GM13977 (cell line): ENCODE data around the gene ERCC2.

Experiments used
- DNase-seq: peaks from one replicate; pipeline ENCODE4 v3.0.0; 2012; ENCODE audit warnings: low spot score
- in situ Hi-C: fragments of 300-500 bp; cut with MboI; formaldehyde crosslinking; loops from one replicate; pipeline ENCODE4 v1.12.0; 2022; ENCODE audit warnings: low sequenced_read_pairs, low pct_unique_long_range_greater_than_20kb, mixed read lengths, inconsistent platforms; ENCODE audit not compliant: unreplicated experiment
- TF ChIP-seq, protein P1 (sequence below): IDR thresholded peaks from 2 replicates; pipeline ENCODE4 v1.5.1; 2012; ENCODE audit warnings: mild to moderate bottlenecking, control low read depth; ENCODE audit not compliant: insufficient read depth; ENCODE audit errors: extremely low read depth, missing control alignments

Gene ERCC2

GRCh38 chr19:45305007-45305406 is 65.4 kb downstream of the ERCC2 start:
- TF ChIP-seq, protein P1, sequence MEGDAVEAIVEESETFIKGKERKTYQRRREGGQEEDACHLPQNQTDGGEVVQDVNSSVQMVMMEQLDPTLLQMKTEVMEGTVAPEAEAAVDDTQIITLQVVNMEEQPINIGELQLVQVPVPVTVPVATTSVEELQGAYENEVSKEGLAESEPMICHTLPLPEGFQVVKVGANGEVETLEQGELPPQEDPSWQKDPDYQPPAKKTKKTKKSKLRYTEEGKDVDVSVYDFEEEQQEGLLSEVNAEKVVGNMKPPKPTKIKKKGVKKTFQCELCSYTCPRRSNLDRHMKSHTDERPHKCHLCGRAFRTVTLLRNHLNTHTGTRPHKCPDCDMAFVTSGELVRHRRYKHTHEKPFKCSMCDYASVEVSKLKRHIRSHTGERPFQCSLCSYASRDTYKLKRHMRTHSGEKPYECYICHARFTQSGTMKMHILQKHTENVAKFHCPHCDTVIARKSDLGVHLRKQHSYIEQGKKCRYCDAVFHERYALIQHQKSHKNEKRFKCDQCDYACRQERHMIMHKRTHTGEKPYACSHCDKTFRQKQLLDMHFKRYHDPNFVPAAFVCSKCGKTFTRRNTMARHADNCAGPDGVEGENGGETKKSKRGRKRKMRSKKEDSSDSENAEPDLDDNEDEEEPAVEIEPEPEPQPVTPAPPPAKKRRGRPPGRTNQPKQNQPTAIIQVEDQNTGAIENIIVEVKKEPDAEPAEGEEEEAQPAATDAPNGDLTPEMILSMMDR, result no peak
- in situ Hi-C loops, result no loop called here

DNA sequence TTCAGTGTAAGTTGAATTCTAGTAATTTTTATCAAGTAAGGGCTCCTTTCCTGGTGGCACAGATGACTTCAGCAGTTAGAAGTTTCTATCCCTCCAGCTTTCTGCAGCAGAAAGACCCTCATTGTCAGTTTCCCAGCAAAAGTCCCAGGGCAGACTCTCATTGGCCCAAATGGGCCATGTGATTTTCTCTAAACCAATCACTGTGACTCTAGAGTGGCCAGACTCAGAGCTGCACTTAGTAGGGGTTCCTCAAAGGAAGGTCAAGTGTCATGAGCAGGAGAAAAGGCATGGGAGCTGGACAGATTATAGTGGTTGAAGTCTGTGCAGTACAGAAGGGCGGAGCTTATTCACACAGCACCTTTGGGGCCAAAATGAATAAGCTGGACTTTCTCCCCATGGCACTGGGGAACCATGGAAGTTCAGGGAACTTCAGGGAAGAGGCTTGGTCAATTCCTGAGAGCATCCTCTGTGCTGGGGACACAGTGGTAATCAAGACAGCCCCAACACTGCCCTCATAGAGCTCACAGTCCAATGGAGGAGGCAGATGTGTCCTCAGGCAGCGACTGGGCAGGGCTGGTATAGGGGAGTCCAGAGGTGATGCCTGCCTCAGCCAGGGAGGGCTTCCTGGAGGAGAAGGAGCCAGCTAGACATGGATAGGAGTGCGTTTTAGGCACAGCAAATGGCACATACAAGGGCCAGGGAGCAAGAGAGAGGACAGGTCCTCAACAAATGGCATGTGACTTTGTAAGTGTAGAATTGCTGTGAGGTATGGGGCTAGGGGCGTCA is 66.0 kb downstream of the ERCC2 start:
- DNase-seq, result no peak
- TF ChIP-seq, protein P1, result no peak
- in situ Hi-C loops, result no loop called here

More at GRCh38 chr19:45305007-45305406, 65.4 kb downstream of the ERCC2 start:
- DNase-seq, result no peak

GRCh38 chr19:45303269-45304060 is 66.9 kb downstream of the ERCC2 start:
- no peak for DNase-seq
- in situ Hi-C loops, result no loop called here
- TF ChIP-seq, protein P1, result no peak

GRCh38 chr19:45302416-45302815 is 68.0 kb downstream of the ERCC2 start:
- TF ChIP-seq, protein P1, result no peak
- DNase-seq, result no peak
- in situ Hi-C loops, result no loop called here
